HG03097 (cell line): ENCODE measurements around the gene RNH1.
"Not testable (repeated sequence)": the region's sequence is repeated elsewhere in the genome, so short reads cannot be mapped to it uniquely, and the experiment has no call there.

ENCODE experiments used
- ATAC-seq: cut with Tn5 transposase; IDR thresholded peaks from one replicate; pipeline ENCODE4 v1.9.1; 2021; ENCODE audit not compliant: unreplicated experiment, low FRiP score

RNH1 gene

DNA sequence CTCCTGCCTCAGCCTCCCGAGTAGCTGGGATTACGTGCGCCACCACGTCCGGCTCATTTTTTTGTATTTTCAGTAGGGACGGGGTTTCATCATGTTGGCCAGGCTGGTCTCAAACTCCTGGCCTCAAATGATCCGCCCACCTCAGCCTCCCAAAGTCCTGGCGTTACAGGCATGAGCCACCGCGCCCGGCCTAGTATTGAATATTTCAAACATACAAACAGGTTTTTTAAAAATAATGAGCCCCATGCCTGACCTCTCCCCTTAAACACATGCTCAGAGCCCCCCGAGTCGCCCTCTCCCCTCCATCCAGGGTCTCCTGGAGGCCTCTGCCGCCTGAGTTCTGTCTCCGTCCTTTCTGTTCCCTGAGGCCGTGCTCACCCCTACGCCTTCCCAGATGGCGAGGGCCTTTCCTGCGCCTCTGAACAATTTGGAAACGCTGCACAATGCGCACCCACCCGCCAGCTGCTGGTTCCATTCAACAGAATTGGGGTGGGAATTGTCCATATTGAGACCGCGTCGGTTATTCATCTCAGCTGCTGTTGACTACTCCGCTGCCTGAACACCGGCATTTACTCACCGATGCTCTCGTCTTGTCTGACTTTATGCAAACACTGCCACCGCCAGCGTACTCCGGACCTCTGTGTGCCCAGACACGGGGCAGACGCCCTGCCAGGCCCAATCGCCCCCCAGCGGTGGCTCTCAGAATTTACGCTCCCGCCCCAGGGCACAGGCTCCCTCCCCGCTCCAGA, 13.6 kb upstream of the RNH1 start:
- no peak for ATAC-seq

GRCh38 chr11:518463-519202, 11.6 kb upstream of the RNH1 start:
- ATAC-seq: peak; percentile 88

DNA sequence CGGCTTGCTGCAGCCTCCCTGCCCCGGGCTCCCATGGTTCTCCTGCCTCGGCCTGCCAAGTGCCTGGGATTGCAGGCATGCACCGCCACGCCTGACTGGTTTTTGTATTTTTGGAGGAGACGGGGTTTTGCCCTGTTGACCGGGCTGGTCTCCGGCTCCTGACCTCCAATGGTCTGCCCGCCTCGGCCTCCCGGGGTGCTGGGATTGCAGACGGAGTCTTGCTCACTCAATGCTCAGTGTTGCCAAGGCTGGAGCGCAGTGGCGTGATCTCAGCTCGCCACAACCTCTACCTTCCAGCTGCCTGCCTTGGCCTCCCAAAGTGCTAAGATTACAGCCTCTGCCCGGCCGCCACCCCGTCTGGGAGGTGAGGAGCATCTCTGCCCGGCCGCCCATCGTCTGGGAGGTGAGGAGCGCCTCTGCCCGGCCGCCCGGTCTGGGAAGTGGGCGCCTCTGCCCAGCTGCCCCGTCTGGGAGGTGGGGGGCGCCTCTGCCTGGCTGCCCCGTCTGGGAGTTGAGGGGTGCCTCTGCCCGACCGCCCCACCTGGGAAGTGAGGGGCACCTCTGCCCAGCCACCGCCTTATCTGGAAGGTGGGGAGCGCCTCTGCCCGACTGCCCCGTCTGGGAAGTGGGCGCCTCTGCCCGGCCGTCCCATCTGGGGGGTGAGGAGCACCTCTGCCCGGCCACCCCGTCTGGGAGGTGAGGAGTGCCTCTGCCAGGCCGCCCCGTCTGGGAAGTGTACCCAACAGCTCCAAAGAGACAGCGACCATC, 10.1 kb upstream of the RNH1 start:
- ATAC-seq: not testable (repeated sequence)

- ATAC-seq: no peak
Measured at GRCh38 chr11:516400-516799, 9.4 kb upstream of the RNH1 start.

GRCh38 chr11:515131-515530, 8.1 kb upstream of the RNH1 start:
- ATAC-seq: no peak

DNA sequence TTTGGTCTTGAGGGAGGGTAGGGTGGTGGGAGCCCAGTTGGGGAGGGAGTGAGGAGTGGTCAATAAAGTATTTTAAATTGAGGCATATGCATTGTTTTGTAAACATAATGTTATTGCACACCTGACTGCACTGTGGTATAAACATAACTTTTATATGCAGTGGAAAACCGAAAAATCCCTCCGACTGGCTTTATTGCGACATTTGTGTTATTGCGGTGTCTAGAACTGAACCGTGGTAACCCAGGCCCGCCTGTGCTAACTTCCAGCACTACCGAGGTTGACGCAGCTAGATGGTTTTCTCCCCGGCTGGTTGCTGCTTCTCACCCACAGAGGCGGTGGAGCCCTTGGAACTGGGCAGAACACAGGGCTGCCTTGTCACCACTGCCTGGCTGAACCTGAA, 7.6 kb upstream of the RNH1 start:
- ATAC-seq: no peak

GRCh38 chr11:512761-513595, 5.9 kb upstream of the RNH1 start:
- ATAC-seq: no peak

DNA sequence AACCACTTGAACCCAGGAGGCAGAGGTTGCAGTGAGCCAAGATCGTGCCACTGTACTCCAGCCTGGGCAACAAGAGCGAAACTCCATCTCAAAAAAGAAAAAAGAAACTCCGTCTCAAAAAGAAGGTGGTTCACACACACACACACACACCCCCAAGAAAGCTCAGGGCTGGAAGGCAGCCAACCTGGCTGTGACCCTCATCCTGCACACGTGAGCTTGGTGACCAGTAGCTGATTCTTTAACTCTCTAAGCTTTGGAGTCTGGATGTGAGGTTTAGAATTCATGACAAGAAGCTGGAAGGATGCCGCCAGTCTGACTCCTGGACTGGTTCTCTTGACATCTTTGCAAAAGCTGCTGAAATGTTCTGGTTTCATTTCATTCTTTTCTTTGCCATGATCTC, 1.9 kb upstream of the RNH1 start:
- no peak for ATAC-seq

DNA sequence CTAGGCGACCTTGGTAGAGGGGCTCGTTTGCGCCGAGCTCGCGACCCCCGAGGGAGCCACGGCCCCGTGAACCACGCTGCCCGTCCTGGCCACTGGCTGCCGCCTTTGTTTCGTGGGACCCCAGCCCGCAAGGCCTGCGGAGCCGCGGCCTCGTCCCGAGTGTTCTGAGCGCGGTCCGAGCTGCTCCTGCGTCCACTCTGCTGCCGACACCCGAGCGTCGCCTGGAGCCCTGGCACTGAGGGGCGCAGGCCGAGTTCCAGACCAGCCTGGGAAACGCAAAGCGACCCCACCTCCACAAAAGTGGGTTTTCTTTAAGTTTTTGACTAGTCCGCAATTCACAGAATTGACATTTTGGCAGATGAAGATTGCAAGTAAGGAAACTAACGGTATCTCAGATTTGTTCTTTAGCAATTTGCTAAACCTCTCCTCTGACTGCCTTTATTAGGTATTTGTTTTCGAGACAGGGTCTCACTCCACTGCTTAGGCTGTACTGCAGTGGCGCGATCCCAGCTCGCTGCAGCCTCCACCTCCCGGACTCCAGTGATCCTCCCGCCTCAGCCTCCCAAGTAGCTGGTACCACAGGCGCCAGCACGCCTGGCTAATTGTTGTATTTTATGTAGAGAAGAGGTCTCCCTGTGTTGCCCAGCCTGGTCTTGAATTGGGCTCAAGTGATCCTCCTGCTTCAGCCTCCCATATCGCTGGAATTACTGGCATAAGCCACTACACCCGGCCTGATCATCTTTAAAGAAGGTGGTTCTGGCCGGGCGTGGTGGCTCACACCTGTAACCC, 879 bp upstream of the RNH1 start:
- no peak for ATAC-seq

- peak; percentile 68 for ATAC-seq
Measured at GRCh38 chr11:506238-506994, 626 bp downstream of the RNH1 start.

DNA sequence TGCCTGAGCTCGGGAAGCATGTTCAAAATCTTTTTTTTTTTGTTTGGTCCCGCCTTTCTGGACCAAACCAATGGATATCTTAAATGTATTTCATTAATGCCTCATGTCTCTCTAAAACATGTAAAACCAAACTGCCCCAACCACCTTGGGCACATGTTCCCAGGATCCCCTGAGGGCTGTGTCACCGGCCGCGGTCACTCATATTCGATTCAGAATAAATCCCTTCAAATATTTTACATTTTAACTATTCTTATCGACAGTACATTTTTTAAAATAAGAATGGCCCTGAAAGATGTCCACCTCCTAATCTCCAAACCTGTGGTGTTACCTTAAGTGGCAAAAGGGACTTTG, 2.1 kb downstream of the RNH1 start:
- no peak for ATAC-seq

GRCh38 chr11:504053-504993, 2.7 kb downstream of the RNH1 start:
- ATAC-seq: no peak

- no peak for ATAC-seq
Measured at GRCh38 chr11:503179-503981, 3.7 kb downstream of the RNH1 start.

- no peak for ATAC-seq
Measured at GRCh38 chr11:502288-503178, 4.5 kb downstream of the RNH1 start.

- no peak for ATAC-seq
Measured at GRCh38 chr11:501683-502287, 5.3 kb downstream of the RNH1 start.
